Measurements from ENCODE around the gene ATP5F1B. TPM values are rescaled to one million over a fixed set of nuclear protein-coding genes. Genes with fewer than 3 reads are reported as not detected.

The ATP5F1B gene
- total and polyA plus RNA-seq, 9 of the 15 experiments (the other 6 are each of a cell fraction or from before 2014, with no cell fraction given), result 908 to 3,125 (median 1,482) TPM

GRCh38 chr12:56694161-56694560 is 48.4 kb upstream of the ATP5F1B start (continued):
- TF ChIP-seq PURB (CRISPR knock-in tag; IDR thresholded peaks at IDR 0.05; ENCODE audit: low read depth) (no peak), ZNF384 (IDR thresholded peaks at IDR 0.05; ENCODE audit: low read depth, low read length) (no peak), ZNF41 (CRISPR knock-in tag; conservative IDR thresholded peaks at IDR 0.05) (no peak)

- CTCF ChIA-PET (ENCODE audit: low intra/inter-chr PET ratio), result no interaction called here
- Histone ChIP-seq H3K4me2 (ENCODE audit: insufficient read depth, low read length) (peak overlapping the region; percentile 94), H3K4me3 (peak overlapping the region; percentile 49), H3K9me1 (ENCODE audit: control insufficient read depth, insufficient read depth, low read length) (no peaks in the 10 kb centered on the region), H3K9ac (ENCODE audit: insufficient read depth in 1 of 2, low read depth in 2 of 2, low read length in 2 of 2) (peak overlapping the region; percentile 95 to 99), H3K36me3 (ENCODE audit: control insufficient read depth, insufficient read depth, low read length) (peaks cover 30% of the 10 kb centered on the region), H4K20me1 (replicated peaks; ENCODE audit: control insufficient read depth, insufficient read depth, low read length) (peaks cover 11% of the 10 kb centered on the region), H3K27me3 (ENCODE audit: control insufficient read depth in 2 of 2, insufficient read depth in 2 of 2, low read length in 2 of 2) (no peaks in the 10 kb centered on the region), H3K4me1 (replicated peaks in 1 of 2; ENCODE audit: control insufficient read depth in 2 of 2, insufficient read depth in 2 of 2, low read length in 2 of 2) (peaks cover 0 to 23% of the 10 kb centered on the region in 2 experiments; a peak in 4 of 5 replicates), H3K27ac (ENCODE audit: extremely low read depth, low read depth, low read length) (peak overlapping the region; percentile 99), H3K79me2 (ENCODE audit: control insufficient read depth, insufficient read depth, low read length) (peaks cover 60% of the 10 kb centered on the region), H2AFZ (ENCODE audit: low read depth, low read length) (peak overlapping the region; percentile 77), H3K9me3 (replicated peaks; ENCODE audit: control insufficient read depth, insufficient read depth, low read depth, low read length) (no peaks in the 10 kb centered on the region)
- BruUV-seq (replicated peaks), result TSS peak; percentile 98
- FAIRE-seq (no peak), DNase-seq (ENCODE audit: extremely low read depth in 1 of 4, low spot score in 3 of 4) (peak in 1 of 4 experiments; percentile 54), ATAC-seq (no peak)
- WGBS (ENCODE audit: insufficient coverage, low coverage, missing lambda C conversion rate), result 2% methylated on average over 7 of the region's 7 CpGs
- intact Hi-C loops (cut with micrococcal nuclease) (loop anchor here (1.0 to 2.0 kb wide), 4 partner anchors 11 to 64 kb away; partner anchors contain the start of genes NACA and PRIM1), in situ Hi-C loops (cut with MboI) (no loop called here)
- POLR2A ChIA-PET, result interaction anchor here (0.6 to 4.4 kb wide), 18 partner anchors 10 to 439 kb away, joined by 3 to 25 read pairs (median 6); partner anchors contain the start of genes ATP5F1B, LRP1, NACA and PRIM1
- TF ChIP-seq TCF3 (CRISPR knock-in tag; IDR thresholded peaks at IDR 0.05) (no peak), CREB1 (IDR thresholded peaks at IDR 0.05) (no peak; the same call in 1 of the 2 replicates), CREB1 (CRISPR knock-in tag; IDR thresholded peaks at IDR 0.05) (no peak), SAP30 (IDR thresholded peaks at IDR 0.05; ENCODE audit: borderline replicate concordance, insufficient read depth, low read depth, low read length, poor library complexity, severe bottlenecking) (no peak), DACH1 (IDR thresholded peaks at IDR 0.05; ENCODE audit: partially characterized antibody) (no peak), HNRNPL (IDR thresholded peaks at IDR 0.05; ENCODE audit: low read depth, low read length) (no peak), FOXM1 (IDR thresholded peaks at IDR 0.05; ENCODE audit: low read depth) (no peak), FOXM1 (CRISPR knock-in tag; IDR thresholded peaks at IDR 0.05; ENCODE audit: low read depth) (0 out of 2 replicates have a peak, but pooled peaks have one; percentile 16)
- TF ChIP-seq, protein P1, sequence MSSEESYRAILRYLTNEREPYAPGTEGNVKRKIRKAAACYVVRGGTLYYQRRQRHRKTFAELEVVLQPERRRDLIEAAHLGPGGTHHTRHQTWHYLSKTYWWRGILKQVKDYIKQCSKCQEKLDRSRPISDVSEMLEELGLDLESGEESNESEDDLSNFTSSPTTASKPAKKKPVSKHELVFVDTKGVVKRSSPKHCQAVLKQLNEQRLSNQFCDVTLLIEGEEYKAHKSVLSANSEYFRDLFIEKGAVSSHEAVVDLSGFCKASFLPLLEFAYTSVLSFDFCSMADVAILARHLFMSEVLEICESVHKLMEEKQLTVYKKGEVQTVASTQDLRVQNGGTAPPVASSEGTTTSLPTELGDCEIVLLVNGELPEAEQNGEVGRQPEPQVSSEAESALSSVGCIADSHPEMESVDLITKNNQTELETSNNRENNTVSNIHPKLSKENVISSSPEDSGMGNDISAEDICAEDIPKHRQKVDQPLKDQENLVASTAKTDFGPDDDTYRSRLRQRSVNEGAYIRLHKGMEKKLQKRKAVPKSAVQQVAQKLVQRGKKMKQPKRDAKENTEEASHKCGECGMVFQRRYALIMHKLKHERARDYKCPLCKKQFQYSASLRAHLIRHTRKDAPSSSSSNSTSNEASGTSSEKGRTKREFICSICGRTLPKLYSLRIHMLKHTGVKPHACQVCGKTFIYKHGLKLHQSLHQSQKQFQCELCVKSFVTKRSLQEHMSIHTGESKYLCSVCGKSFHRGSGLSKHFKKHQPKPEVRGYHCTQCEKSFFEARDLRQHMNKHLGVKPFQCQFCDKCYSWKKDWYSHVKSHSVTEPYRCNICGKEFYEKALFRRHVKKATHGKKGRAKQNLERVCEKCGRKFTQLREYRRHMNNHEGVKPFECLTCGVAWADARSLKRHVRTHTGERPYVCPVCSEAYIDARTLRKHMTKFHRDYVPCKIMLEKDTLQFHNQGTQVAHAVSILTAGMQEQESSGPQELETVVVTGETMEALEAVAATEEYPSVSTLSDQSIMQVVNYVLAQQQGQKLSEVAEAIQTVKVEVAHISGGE (CRISPR knock-in tag; IDR thresholded peaks at IDR 0.05), result no peak
- TF ChIP-seq, protein P2, sequence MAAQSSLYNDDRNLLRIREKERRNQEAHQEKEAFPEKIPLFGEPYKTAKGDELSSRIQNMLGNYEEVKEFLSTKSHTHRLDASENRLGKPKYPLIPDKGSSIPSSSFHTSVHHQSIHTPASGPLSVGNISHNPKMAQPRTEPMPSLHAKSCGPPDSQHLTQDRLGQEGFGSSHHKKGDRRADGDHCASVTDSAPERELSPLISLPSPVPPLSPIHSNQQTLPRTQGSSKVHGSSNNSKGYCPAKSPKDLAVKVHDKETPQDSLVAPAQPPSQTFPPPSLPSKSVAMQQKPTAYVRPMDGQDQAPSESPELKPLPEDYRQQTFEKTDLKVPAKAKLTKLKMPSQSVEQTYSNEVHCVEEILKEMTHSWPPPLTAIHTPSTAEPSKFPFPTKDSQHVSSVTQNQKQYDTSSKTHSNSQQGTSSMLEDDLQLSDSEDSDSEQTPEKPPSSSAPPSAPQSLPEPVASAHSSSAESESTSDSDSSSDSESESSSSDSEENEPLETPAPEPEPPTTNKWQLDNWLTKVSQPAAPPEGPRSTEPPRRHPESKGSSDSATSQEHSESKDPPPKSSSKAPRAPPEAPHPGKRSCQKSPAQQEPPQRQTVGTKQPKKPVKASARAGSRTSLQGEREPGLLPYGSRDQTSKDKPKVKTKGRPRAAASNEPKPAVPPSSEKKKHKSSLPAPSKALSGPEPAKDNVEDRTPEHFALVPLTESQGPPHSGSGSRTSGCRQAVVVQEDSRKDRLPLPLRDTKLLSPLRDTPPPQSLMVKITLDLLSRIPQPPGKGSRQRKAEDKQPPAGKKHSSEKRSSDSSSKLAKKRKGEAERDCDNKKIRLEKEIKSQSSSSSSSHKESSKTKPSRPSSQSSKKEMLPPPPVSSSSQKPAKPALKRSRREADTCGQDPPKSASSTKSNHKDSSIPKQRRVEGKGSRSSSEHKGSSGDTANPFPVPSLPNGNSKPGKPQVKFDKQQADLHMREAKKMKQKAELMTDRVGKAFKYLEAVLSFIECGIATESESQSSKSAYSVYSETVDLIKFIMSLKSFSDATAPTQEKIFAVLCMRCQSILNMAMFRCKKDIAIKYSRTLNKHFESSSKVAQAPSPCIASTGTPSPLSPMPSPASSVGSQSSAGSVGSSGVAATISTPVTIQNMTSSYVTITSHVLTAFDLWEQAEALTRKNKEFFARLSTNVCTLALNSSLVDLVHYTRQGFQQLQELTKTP (IDR thresholded peaks at IDR 0.05; ENCODE audit: low read depth in 1 of 2, partially characterized antibody in 2 of 2), result no peak
Measured at GRCh38 chr12:56688846-56689109, 43.0 kb upstream of the ATP5F1B start.
